Transverse colon (tissue), 4 donors: ENCODE results near the gene PMEL. TPM values are rescaled to one million over a fixed set of nuclear protein-coding genes. Genes with fewer than 3 reads are reported as not detected.

Experiments used
- DNase-seq: peaks from one replicate; pipeline ENCODE4 v3.0.0-alpha.2; 2019
- H3K27ac ChIP-seq, 4 donors: fragments of 200-600 bp; sonication (generic); 2 replicates each; pipeline ENCODE4 v1.5.1; 2016 to 2018; ENCODE audit warnings: inconsistent platforms in 4 of 4
- H3K27me3 ChIP-seq: fragments of 200-600 bp; sonication (generic); 2 replicates; pipeline ENCODE4 v1.5.1; 2017; ENCODE audit warnings: inconsistent platforms
- H3K36me3 ChIP-seq, 4 donors: fragments of 200-600 bp; sonication (generic); 2 replicates each; pipeline ENCODE4 v1.5.1; 2017 to 2019; ENCODE audit warnings: inconsistent platforms in 4 of 4
- H3K4me1 ChIP-seq, 4 donors: fragments of 200-600 bp; sonication (generic); 2 replicates each; pipeline ENCODE4 v1.5.1; 2017 to 2020; ENCODE audit warnings: inconsistent platforms in 4 of 4
- H3K4me3 ChIP-seq, 4 donors: fragments of 200-600 bp; sonication (generic); 1 replicate in 1 of 4; 2 replicates in 3 of 4; pipeline versions ENCODE4 v1.5.1 to v1.6.1; 2017 to 2019; ENCODE audit warnings: inconsistent platforms in 4 of 4
- H3K9me3 ChIP-seq, 2 donors: fragments of 200-600 bp; sonication (generic); 2 replicates each; pipeline ENCODE4 v1.5.1; 2017 to 2019; ENCODE audit warnings: inconsistent platforms in 2 of 2
- EP300 ChIP-seq: sonication (generic); formaldehyde crosslinking; IDR thresholded peaks from one replicate; pipeline ENCODE4 v1.6.1; 2017; ENCODE audit warnings: antibody characterized with exemption, low read depth
- POLR2A ChIP-seq: fragments of 450-650 bp; IDR thresholded peaks from one replicate; pipeline ENCODE4 v1.6.1; 2016; ENCODE audit warnings: antibody characterized with exemption, mild to moderate bottlenecking, moderate library complexity
- POLR2AphosphoS5 ChIP-seq, 3 donors: sonication (generic); formaldehyde crosslinking; IDR thresholded peaks; one replicate each; pipeline ENCODE4 v1.6.1; 2016; ENCODE audit warnings: antibody characterized with exemption in 3 of 3
- WGBS, 2 donors: methylation state at CpG; one replicate each; pipeline ENCODE4 v1.1.5; 2018; ENCODE audit warnings: low coverage in 1 of 2; 5-methylcytosine and 5-hydroxymethylcytosine counted together
- in situ Hi-C, 4 donors: fragments of 200-750 bp; cut with MboI; loops; one replicate each; pipeline versions ENCODE4 v1.15.0 to v1.15.1; 2017; ENCODE audit warnings: low sequenced_read_pairs in 3 of 4, low pct_ligation_motif_present in 1 of 4, low pct_unique_long_range_greater_than_20kb in 1 of 4
- intact Hi-C: fragments of 100-400 bp; cut with DNase I; formaldehyde crosslinking; loops from one replicate; pipeline ENCODE4 v1.15.1; 2023; ENCODE audit warnings: low total_unique reads
- total RNA-seq, 4 donors: library from RNA; depleted of rRNA; stranded (reverse); fragments of >200 nt; gene quantifications; one replicate each; pipeline ENCODE4 v1.1.0, GENCODE V29; 2016
- TF ChIP-seq, protein P1 (sequence below), 5 experiments: fragments of 200-600 bp in 3 of 5; fragments of 450-650 bp in 2 of 5; sonication (generic) in 3 of 5; IDR thresholded peaks; 1 replicate in 2 of 5; 2 replicates in 3 of 5; pipeline ENCODE4 v1.5.1; 2016 to 2017; ENCODE audit warnings: antibody characterized with exemption in 5 of 5, inconsistent platforms in 3 of 5, mild to moderate bottlenecking in 2 of 5, moderate library complexity in 1 of 5

PMEL gene
- total RNA-seq, 4 donors from 2014 or later: 2.4 to 7.0 (median 4.9) TPM; not detected in 1

DNA sequence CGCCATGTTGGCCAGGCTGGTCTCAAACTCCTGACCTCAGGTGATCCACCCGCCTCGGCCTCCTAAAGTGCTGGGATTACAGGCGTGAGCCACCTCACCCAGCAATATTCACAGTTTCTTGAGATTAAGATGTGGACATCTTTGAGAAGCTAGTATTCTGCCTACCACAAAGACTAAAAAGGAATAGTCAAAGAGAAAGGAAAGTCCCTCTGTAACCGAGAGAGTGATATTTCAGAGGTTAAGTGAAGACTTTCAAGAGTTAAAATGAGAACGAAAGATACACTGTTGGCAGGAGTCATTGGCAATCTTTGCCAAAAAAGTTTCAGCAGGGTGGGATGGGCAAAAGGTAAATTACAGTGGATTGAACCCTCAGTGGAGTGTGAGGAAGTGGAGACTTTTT, 19.3 kb downstream of the PMEL start:
- no peak overlapping the region for H3K27ac ChIP-seq
- intact Hi-C loops (no loop called here), in situ Hi-C loops (loop anchor here in 3 of 4 donors (10.0 to 25.0 kb wide), 2 partner anchors 132 to 134 kb away; partner anchors contain the start of genes ORMDL2 (in 3 of the 3) and SARNP (in 3 of the 3))
- peaks cover 0 to 28% (median 8%) of the 10 kb centered on the region in 4 donors for H3K36me3 ChIP-seq
- no peak for TF ChIP-seq POLR2AphosphoS5 (IDR thresholded peaks at IDR 0.05)
- TF ChIP-seq, protein P1, sequence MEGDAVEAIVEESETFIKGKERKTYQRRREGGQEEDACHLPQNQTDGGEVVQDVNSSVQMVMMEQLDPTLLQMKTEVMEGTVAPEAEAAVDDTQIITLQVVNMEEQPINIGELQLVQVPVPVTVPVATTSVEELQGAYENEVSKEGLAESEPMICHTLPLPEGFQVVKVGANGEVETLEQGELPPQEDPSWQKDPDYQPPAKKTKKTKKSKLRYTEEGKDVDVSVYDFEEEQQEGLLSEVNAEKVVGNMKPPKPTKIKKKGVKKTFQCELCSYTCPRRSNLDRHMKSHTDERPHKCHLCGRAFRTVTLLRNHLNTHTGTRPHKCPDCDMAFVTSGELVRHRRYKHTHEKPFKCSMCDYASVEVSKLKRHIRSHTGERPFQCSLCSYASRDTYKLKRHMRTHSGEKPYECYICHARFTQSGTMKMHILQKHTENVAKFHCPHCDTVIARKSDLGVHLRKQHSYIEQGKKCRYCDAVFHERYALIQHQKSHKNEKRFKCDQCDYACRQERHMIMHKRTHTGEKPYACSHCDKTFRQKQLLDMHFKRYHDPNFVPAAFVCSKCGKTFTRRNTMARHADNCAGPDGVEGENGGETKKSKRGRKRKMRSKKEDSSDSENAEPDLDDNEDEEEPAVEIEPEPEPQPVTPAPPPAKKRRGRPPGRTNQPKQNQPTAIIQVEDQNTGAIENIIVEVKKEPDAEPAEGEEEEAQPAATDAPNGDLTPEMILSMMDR (IDR thresholded peaks at IDR 0.05): no peak
- TF ChIP-seq POLR2A: no peak
- DNase-seq: no peak
- H3K4me3 ChIP-seq: no peak overlapping the region
- no peaks in the 10 kb centered on the region for H3K27me3 ChIP-seq
- no peaks in the 10 kb centered on the region for H3K4me1 ChIP-seq
- WGBS, 2 donors: 73 to 92% methylated on average over 6 of the region's 6 CpGs
- H3K9me3 ChIP-seq: no peaks in the 10 kb centered on the region

DNA sequence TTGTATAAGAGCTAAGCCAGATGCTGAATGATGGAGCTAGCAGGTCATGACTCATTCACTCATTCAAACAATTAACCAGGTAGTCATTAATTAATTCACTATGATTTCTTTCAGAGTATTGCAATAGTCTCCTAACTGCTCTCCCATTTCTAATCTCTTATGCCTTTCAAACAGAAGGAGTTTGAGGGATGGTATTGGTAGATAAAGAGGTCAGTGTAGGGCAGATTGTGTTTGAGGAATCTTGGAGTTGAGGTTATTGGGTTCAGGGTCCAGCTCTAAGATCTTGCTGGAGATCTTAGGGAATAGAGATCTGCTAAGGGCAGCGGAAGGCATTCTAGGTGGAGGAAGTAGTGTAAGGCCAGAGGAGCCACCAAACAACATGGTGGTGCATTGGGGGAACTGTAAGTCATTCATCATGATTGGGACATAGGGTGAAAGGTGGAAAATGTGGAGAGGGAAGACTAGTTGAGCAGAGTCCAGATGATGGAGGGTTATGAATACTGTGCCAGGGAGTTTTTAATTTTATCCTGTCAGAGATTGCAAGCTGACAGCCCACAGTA, 23.2 kb downstream of the PMEL start:
- H3K4me3 ChIP-seq: no peak overlapping the region
- TF ChIP-seq EP300 (no peak), POLR2A (no peak), POLR2AphosphoS5 (IDR thresholded peaks at IDR 0.05) (no peak)
- TF ChIP-seq, protein P1 (IDR thresholded peaks at IDR 0.05): no peak
- no peaks in the 10 kb centered on the region for H3K9me3 ChIP-seq
- in situ Hi-C loops: loop anchor here in 3 of 4 donors (10.0 to 25.0 kb wide), 2 partner anchors 128 to 130 kb away; partner anchors contain the start of genes ORMDL2 (in 3 of the 3) and SARNP (in 3 of the 3)
- no peaks in the 10 kb centered on the region for H3K27me3 ChIP-seq
- 95 to 100% methylated on average over 1 of the region's 1 CpG for WGBS, 2 donors
- H3K36me3 ChIP-seq: peaks cover 0 to 23% (median 4%) of the 10 kb centered on the region in 4 donors
- intact Hi-C loops: no loop called here
- peaks cover 0 to 10% (median 7%) of the 10 kb centered on the region in 4 donors for H3K4me1 ChIP-seq
- DNase-seq: no peak
- no peak overlapping the region for H3K27ac ChIP-seq

- Histone ChIP-seq H3K9me3 (no peaks in the 10 kb centered on the region), H3K27ac (no peak overlapping the region), H3K36me3 (peaks cover 0 to 23% (median 4%) of the 10 kb centered on the region in 4 donors), H3K4me1 (peaks cover 0 to 10% (median 7%) of the 10 kb centered on the region in 4 donors), H3K27me3 (no peaks in the 10 kb centered on the region), H3K4me3 (no peak overlapping the region)
- intact Hi-C loops (no loop called here), in situ Hi-C loops (loop anchor here in 3 of 4 donors (10.0 to 25.0 kb wide), 2 partner anchors 127 to 130 kb away; partner anchors contain the start of genes ORMDL2 (in 3 of the 3) and SARNP (in 3 of the 3))
- 83 to 90% methylated on average over 1 to 4 of the region's 4 CpGs for whole genome bisulfite sequencing, 2 donors
- TF ChIP-seq POLR2AphosphoS5 (IDR thresholded peaks at IDR 0.05): no peak
- no peak for TF ChIP-seq EP300
- no peak for TF ChIP-seq POLR2A
- TF ChIP-seq, protein P1 (IDR thresholded peaks at IDR 0.05): no peak
- DNase-seq: no peak
Measured at GRCh38 chr12:55942055-55942454, 23.8 kb downstream of the PMEL start.

DNA sequence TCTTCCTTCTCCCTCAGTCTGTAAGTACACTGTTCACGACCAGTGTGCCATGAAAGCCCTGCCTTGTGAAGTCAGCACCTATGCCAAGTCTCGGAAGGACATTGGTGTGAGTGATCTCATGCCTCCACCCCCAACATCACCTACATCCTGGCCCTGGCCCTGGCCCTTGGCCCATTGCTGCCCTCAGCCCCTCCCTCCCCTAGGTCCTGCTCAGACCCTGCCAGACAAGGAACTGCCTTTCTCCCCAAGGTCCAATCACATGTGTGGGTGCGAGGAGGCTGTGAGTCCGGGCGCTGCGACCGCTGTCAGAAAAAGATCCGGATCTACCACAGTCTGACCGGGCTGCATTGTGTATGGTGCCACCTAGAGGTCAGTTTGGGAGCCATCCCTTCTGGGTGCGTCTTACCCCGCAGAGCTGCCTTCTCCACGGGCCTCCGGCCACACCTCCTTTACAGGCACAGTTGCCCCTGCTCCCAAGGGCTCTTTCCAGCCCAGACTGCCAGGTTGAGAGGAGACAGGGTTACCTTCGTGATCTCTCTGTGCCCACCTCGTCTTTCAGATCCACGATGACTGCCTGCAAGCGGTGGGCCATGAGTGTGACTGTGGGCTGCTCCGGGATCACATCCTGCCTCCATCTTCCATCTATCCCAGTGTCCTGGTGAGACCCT, 25.6 kb downstream of the PMEL start:
- Histone ChIP-seq H3K4me3 (no peak overlapping the region), H3K27me3 (no peaks in the 10 kb centered on the region), H3K4me1 (peaks cover 0 to 14% (median 7%) of the 10 kb centered on the region in 4 donors), H3K9me3 (no peaks in the 10 kb centered on the region), H3K36me3 (peaks cover 0 to 13% (median 4%) of the 10 kb centered on the region in 4 donors), H3K27ac (peak overlapping the region; percentile 58 to 72 (median 60))
- intact Hi-C loops: loop anchor here (2.0 kb wide), 1 partner anchor 201 kb away; no protein-coding TSS in a partner anchor
- WGBS, 2 donors: 16% methylated on average over 16 of the region's 18 CpGs; no CpG with 5 or more reads in 1 of the 2 donors
- peak; percentile 92 for DNase-seq
- in situ Hi-C loops: loop anchor here in 3 of 4 donors (10.0 to 25.0 kb wide), 2 partner anchors 125 to 128 kb away; partner anchors contain the start of genes ORMDL2 (in 3 of the 3) and SARNP (in 3 of the 3)
- TF ChIP-seq EP300: no peak
- TF ChIP-seq, protein P1 (IDR thresholded peaks at IDR 0.05): peak; percentile 87 to 94 (median 91)
- TF ChIP-seq POLR2A: no peak
- peak in 2 of 3 donors; percentile 31 to 50 for TF ChIP-seq POLR2AphosphoS5 (IDR thresholded peaks at IDR 0.05)
